Breast epithelium (tissue), 3 donors: ENCODE results near the gene KLHDC3.

ENCODE experiments used
- CTCF ChIP-seq, 3 donors: fragments of 450-650 bp; IDR thresholded peaks; one replicate each; pipeline ENCODE4 v1.5.1; 2016 to 2017; ENCODE audit warnings: antibody characterized with exemption in 3 of 3, mild to moderate bottlenecking in 3 of 3, moderate library complexity in 3 of 3
- POLR2AphosphoS5 ChIP-seq, 3 donors: sonication (generic); formaldehyde crosslinking; IDR thresholded peaks; one replicate each; pipeline ENCODE4 v1.6.1; 2017; ENCODE audit warnings: antibody characterized with exemption in 3 of 3

DNA sequence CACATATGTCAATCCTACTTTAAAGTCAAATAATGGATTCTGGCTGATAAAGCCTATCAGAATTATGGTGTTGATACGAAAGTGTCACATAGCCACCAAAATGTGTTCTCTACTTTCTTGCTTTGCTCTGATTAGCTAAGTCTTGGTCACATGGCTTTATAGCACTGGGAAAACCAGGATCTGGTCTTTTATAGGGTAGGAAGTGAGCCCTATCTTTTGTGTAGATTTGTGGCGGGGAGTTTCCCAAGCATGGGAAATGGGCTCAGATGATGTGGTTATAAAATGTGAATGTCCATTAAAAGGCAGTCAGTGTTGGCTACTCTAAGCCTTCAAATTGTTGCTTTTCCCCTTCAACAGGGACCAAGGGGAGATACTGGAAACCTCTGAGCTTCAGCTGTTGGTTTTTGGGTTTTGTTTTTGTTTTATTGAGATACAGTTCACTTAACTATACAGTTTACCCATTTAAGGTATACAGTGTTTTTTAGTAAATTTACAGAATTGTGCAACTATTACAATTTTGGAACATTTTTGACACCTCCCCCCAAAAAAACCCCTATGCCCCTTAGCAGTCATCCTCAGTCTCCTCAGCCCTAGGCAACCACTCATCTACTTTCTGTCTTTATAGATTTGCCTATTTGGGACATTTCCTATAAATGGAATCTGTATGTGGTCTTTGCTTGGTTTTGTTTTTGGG is 19.6 kb downstream of the KLHDC3 start:
- TF ChIP-seq CTCF (IDR thresholded peaks at IDR 0.05) (no peak), POLR2AphosphoS5 (IDR thresholded peaks at IDR 0.05) (no peak)
